SKM-1 (cell line): Measurements from ENCODE around the gene FBXO11.
"Not testable (repeated sequence)": the region's sequence is repeated elsewhere in the genome, so short reads cannot be mapped to it uniquely, and the experiment has no call there.

Experiments
- DNase-seq: peaks from one replicate; lab custom pipeline; 2025; ENCODE audit not compliant: unreplicated experiment; lab: John Stamatoyannopoulos, UW

FBXO11 gene

DNA sequence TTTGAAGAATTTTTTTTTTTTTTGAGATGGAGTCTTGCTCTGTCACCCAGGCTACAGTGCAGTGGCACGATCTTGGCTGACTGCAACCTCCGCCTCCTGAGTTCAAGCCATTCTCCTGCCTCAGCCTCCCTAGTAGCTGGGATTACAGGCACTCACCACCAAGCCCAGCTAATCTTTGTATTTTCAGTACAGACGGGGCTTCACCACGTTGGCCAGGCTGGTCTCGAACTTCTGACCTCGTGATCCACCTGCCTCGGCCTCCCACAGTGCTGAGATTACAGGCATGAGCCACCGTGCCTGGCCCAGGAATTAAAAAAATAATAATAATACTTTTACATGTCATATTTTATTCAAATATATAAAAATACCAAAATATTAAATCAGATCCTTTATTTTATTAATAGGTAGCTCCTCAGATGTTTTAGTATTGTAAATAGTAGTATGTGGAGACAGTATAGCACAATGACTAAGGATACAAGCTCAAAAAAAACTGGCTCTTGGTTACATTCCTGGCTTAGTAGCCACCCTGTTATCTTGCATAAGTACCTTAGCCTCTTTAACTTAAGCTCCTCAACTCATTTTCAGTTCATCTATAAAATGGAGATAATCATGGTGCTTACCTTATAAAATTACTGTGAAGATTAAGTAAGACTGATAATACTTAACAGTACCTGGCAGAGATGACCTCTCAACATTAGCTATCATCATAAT, 53.1 kb downstream of the FBXO11 start:
- not testable (repeated sequence) for DNase-seq

DNA sequence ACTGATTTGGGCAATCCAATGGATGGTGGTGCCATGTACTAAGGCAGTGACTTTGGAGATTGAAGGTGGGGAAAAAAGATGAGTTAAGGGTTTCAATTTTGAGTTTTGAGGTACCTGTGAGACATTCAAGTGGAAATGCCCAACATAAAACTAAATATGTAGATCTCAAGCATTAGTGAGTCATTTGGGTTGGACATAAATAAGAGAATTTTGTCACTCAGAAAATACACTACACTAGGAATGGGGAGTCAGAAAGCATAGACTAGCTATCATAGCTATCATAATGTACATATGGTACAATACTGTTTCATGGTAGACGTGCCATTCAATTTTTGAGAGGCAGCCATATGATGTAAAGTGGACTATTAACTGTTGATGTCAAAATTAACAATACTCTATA, 56.1 kb downstream of the FBXO11 start:
- no peak for DNase-seq

DNA sequence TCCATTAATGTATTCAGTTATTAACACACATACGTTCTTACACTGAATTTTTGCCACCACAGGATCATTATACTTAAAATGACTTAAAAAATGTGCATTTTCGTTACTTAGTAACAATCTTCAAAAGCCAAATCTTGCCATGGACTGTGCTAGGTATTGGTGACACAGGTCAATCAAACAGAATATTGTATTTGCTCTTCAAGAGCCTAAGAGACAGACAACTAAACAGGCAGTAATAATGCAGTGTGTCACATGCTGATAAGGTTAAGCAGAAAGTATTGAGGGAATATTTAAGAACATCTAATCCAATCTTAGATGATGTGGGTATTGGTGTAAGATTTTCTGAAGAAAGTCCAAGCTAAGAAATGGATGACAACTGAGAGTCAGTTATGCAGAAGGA, 56.9 kb downstream of the FBXO11 start:
- DNase-seq: no peak

DNA sequence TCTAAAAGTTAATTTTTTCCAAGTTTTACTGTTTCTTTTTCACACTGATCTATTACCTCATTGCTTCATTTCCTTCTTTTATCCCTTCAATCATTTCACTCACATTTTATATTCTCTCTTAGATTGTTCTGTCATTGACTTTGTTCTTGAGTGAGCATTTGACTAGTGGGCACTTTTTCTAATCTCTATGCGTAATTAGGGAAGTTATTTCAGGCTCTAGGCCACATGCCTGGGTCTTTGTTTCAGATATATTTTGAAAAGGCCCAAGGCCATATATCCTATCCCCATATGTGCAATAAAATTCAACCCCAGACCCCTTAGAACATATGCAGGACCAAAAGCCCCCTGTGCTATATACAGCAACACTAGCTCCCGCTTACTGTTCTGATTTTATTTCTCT, 62.1 kb downstream of the FBXO11 start:
- DNase-seq: no peak

DNA sequence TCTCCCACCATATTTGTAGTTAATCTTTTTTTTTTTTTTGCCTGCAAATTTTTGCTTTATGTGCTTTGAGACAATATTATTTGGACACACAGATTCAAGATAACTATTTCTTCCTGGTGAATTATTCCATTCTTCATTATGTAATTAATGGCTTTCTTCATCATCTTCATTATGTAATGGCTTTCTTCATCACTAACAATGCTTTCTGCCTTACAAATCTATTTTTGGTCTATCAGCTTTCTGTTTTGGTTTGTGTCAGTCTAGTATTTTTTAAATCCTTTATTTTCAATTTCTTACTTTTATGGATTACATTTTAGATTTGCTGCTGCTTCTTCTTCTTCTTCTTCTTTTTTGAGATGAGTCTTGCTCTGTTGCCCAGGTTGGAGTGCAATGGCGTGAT, 62.9 kb downstream of the FBXO11 start:
- DNase-seq: no peak

DNA sequence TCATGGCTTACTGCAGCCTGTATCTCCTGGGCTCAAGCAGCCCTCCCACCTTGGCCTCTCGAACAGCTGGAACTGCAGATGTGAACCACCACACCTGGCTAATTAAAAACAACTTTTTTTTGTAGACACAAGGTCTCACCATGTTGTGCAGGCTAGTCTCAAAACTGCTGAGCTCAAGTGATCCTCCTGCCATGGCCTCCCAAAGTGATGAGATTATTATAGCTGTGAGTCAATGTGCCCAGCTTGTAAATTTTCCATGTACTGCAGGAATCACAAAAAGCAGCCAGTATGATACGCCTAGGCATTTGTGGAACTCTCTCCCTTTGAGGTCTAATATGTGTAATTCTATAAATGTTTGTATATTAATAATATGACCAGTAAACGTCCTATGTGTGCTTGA, 63.5 kb downstream of the FBXO11 start:
- no peak for DNase-seq

DNA sequence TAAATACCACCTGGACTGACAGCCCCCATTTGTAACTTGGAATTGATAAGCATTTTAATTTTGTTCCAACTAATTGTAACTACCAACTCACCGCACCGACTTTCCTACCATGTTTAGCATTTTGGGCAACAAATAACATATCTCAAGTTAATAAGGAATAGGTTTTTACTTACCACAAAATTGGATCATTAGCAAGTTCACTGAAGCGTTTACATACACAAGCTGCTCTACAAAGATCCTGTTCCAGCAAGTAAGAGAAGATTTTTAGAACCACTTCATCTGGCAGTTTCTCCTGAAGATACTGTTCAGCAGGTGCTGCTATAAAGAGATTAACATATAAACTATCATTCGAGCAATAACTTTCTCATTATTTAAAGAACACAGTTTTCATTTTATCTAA, 67.6 kb downstream of the FBXO11 start:
- no peak for DNase-seq

DNA sequence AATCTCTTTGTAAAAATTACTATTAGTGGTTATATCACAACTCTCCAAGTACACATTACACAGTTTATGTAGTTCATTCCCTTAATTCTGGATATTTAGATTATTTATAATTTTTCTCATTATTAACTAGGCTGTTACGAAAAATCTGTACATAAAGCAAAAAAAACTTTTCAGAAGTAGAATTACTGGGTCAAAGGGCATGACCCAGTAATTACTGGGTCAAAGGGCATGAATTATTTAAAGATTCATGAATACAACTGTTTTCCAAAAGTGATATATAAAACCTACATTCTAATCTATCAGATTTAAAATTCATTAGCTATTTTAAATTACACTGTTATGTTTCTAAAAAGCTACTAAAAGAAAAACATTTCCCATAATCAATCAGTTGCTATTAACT, 68.0 kb downstream of the FBXO11 start:
- DNase-seq: no peak

DNA sequence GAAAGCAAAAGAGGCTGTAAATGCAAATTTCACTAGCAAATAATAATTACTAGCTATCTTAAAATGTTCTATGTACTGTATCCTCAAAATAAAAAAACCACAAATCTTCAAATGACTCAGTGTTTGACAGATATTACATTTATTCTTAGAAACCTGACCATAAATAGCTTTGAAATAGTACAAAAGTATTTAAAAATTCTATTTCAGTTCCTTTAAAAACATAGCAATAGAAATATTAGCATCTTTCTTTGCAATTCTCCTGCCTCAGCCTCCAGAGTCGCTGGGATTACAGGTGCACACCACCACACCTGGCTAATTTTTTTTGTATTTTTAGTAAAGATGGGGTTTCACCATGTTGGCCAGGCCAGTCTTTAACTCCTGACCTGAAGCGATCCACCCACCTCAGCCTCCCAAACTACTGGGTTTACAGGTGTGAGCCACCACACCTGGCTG, 72.8 kb downstream of the FBXO11 start:
- no peak for DNase-seq

DNA sequence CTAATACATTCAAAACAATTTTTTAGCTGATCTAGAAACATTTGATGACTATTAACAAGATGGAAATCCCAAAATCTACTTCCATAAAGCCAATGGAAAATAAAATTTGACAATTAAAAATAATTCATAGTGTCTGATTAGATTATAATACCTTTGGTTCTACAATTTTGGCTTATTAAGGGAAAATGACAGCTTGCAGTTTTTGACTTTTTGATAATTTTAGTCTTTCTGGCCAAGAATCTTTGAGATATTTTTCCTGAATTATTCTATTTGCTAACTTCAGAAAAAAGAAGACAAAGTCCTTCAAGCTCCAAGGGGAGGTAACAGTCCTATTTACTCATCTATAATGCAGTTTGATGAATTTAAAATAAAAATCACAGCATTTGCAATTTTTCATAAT, 83.8 kb downstream of the FBXO11 start:
- DNase-seq: no peak

DNA sequence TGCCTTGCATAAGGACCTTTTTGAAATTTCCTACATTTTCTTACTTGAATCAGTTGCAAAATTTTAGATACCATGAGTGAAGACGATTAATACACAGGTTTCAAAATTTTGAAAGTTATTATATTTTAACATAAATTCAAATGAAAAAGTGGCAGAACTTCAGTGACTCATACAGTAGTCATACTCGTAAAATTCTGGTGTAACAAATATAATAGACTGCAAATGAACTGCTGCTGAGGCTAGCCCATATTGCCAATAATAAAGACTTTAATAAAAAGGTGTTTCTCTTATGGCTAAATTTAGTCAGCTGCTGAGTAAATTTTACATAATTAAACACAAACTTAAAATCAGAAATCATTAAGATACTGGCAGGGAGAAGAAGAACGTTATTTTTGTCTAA, 86.5 kb downstream of the FBXO11 start:
- DNase-seq: no peak

DNA sequence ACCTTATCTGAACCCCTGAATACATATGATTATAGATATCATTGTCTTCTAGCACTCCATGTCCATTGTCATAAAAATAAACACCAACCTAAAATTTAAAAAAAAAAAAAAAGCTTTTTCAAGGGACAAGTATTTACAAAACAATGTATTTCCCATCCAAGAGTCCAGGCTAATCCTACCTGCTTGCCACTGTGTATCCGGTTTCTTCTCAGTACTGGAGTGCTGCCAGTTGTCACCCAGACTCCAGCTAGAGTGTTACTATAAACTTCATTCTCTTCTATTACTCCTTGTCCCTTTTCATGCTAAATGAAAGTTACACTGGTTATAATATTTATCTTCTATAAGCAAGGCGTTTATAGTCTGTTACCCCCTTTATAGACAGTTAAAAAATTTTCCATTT, 87.5 kb downstream of the FBXO11 start:
- DNase-seq: no peak

DNA sequence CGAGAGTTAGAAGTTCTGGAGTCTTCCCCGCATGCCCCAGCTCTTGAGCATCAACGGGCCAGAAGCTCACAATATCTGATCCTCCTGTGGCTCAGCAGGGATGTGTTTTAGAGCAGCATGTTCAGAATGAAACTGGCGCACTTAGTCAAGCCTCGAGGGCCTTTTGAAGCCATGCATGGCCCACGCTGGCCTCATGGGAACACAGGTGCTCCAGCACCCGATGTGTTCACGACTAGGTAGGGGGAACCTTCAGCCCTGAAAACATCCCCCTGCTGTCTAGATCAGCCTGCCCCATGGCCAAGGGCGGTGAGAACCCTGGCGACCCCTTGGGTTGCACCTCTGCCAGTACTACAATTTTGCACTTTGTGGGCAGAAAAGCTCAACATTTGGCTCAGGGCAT, 90.5 kb downstream of the FBXO11 start:
- DNase-seq: no peak

DNA sequence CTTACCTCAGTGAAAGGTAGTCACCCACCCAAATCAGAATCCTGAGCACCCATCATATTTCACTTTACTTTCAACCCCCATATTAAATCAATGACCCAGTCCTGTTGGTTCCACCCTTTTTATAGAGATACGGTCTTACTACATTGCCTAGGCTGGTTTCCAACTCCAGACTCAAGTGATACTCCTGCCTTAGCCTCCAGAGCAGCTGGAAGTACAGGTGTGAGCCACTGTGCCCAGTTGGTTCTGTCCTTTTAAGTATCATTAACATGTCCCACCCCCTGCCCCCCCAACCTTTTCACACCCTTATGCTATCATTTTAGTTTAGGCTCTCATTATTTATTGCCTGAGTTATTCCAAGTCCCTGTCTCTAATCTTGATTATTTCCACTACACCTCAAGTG, 94.6 kb downstream of the FBXO11 start:
- DNase-seq: no peak

DNA sequence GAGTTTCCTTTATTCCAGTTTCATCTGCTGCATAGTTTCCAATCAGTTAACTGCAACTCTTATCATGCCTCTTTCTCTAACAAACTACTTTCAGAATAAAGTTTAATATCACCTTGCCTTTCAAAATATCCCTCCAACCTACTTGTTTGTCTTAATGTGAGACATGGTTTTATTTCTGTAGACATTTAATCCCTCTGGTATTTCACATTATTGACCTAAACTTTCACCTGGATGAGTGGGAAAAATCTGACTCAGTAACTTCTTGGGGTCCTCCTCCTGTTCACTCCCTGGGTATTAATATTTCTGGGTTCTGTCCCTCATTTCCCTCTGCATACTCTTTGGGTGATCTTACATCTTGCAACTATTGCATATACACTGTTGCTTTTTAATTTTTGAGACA, 95.4 kb downstream of the FBXO11 start:
- no peak for DNase-seq

DNA sequence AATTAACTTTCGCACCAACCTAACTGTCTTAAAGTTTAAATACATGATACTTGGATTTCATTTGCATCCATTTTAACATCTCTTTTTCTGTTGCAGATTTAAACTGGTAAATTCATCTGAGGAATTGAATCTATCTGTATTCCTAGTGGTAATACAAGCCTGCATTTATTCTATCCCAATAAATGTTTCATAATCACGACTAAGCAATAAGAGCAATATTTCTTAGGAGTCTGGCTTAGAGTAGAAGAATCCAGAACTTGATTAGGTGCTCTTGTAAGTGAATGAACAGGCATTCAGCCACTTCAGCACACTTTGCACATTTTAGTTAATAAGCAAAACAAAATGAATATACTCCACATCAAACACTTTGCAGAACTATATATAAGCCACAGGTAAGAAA, 96.4 kb downstream of the FBXO11 start:
- DNase-seq: no peak

DNA sequence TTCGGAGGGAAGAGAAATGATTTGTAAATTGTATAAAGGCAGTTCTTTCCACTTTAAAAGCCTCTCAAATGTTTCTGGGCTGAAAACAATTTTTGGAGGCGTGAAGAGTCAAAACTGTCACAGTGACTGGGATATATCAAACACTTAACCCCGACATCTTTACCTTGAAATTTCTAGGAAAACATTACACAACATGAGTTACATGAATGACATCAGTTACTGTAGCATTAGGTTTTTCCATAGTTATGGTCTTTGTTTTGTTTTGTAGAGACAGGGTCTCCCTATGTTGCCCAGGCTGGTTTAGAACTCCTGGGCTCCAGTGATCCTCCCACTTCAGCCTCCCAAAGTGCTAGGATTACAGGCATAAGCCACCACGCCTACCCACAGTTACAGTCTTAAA, 97.7 kb downstream of the FBXO11 start:
- DNase-seq: no peak

DNA sequence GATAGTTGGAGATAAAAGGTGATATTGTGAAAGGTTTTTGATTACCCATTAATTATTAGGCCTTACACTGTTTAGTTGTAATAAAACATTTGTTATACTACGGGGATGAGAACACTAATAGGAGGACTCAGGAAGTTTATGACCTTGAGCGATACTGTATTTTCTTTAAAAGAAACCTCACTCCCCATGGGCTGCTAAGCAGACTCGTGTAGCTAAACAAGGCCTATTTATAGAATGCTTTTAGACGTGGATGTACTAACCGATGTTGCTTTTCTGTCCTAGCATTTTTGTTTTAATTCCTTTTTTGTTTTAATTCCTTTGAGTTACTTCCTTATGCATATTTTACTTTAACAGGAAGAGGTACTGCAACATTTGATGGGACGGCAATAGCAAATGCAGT, 100.4 kb downstream of the FBXO11 start:
- no peak for DNase-seq

DNA sequence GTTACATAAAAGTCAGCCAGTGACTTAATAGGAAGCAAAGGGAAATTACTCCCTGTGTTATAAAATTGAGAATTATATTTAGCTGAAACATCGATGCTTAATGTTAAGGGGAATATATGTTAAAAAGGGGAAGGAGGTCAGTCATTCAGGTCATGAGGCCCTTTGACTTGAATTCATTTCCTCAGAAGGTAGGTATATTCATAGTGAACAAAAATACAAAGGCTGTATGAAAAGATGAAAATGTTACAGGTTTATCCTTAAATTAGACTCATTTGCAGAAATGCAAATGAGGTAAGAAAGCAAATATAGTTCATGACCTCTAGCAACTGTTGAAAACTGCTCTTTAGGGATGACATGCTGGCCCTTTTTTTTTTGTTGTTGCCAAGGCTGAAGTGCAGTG, 102.5 kb downstream of the FBXO11 start:
- DNase-seq: no peak

DNA sequence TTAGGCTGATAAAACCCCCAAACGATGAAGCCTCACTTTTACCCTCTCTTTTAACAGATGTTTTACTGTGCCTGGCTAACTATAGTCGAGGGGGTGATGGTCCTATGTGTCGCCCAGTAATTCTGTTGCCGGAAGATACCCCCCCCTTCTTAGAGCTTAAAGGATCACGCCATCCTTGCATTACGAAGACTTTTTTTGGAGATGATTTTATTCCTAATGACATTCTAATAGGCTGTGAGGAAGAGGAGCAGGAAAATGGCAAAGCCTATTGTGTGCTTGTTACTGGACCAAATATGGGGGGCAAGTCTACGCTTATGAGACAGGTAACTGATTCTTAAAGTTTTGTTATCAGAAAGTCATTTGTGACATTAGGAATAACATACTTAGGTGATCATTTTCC, 102.9 kb downstream of the FBXO11 start:
- DNase-seq: no peak

DNA sequence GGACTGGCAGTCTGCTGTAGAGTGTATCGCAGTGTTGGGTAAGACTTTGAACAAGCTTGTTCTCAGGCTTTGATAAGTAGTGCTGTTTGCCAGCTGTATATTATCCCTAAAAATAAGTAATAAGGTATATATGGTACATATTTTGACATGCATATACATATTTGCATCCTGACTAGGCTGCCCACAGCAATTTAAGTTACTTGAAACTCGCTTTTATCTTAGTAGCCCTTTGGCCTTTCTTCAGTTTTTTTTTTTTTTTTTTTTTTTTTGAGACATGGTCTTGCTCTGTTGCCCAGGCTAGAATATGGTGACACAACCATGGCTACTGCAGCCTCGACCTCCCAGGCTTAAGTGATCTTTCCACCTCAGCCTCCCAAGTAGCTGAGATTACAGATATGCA, 105.2 kb downstream of the FBXO11 start:
- DNase-seq: no peak

DNA sequence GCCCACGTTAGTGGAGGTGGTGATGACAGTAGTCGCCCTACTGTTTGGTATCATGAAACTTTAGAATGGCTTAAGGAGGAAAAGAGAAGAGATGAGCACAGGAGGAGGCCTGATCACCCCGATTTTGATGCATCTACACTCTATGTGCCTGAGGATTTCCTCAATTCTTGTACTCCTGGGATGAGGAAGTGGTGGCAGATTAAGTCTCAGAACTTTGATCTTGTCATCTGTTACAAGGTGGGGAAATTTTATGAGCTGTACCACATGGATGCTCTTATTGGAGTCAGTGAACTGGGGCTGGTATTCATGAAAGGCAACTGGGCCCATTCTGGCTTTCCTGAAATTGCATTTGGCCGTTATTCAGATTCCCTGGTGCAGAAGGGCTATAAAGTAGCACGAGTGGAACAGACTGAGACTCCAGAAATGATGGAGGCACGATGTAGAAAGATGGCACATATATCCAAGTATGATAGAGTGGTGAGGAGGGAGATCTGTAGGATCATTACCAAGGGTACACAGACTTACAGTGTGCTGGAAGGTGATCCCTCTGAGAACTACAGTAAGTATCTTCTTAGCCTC, 107.2 kb downstream of the FBXO11 start:
- no peak for DNase-seq

DNA sequence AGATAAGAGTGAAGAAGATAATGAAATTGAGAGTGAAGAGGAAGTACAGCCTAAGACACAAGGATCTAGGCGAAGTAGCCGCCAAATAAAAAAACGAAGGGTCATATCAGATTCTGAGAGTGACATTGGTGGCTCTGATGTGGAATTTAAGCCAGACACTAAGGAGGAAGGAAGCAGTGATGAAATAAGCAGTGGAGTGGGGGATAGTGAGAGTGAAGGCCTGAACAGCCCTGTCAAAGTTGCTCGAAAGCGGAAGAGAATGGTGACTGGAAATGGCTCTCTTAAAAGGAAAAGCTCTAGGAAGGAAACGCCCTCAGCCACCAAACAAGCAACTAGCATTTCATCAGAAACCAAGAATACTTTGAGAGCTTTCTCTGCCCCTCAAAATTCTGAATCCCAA, 107.7 kb downstream of the FBXO11 start:
- peak; percentile 50 for DNase-seq
